ENCODE data around the gene FLCN.

The FLCN gene

DNA sequence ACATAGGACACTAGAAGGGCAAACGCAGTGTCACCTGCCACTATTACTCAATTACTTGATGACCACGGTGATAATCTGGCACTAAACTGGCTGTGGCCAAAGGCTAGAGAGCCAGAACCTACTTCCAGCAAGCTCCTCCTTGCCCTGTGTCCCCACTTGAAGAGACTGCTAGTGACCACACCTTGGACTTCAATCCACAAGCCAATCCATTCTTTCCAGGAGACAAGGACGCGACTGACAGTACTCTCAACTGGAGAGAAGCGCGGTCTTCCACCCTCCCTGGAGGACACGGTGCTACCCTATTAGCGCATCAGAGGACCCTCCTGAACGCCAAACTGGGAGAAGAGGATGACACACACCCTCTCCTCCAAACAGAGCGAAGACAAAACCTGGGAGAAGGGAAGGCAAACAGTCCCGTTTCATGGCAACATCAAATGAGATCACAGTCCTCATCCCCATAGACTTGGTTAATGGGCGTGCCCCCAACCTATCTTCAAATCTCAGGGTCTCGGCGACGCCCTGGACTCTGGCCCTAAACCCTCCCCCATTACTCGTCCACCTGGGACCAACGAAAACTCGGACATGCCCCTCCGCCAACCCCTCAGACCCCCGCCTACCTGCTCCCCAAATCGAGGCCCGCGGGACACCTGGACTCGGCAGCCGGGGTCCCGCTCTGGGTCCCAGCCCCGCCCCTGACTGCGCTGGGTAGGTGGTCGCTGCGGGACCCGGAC is 508 bp downstream of the FLCN start:
- in situ Hi-C loops (cut with MboI; ENCODE audit: low sequenced_read_pairs): no loop called here

DNA sequence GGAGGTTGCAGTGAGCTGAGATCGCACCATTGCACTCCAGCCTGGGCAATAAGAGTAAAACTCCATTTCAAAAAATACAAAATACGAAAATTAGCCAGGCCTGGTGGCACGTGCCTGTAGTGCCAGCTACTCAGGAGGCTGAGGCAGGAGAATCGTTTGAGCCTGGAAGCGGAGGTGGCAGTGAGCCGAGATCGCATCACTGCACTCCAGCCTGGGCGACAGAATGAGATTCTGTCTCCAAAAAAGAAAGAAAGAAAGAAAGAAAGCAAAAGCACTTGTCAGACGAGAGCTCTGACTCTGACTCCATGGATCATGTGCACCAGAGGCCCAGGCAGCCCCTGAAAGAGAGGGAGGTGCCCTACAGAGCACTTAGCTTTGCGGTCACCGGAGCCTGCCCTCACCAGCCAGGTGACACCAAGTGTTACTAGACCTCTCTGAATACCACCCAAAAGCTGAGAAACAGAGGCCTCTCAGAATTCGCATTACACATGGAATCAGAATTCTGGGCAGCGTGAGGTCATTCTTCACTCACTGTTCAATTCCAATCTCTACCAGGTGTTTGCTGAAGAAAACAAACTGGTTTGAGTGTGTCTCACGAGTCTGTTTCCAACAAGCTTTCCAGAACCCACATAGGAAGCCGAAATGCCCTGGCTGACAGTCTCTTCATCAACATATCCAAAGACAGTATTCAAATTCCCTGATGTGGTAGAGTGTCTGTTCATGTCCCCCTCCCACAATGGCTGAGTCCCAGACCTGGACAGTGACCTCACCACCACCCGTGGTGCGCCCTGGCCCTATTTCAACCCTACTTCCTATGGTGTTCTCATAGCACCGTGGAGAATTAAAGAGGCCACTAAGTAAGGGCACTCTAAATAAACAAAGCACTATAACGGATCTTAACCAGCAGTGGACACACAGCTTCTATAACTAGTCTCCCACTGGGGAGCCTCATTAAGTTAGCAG is 1.5 kb downstream of the FLCN start:
- in situ Hi-C loops (cut with MboI; ENCODE audit: low sequenced_read_pairs): no loop called here

DNA sequence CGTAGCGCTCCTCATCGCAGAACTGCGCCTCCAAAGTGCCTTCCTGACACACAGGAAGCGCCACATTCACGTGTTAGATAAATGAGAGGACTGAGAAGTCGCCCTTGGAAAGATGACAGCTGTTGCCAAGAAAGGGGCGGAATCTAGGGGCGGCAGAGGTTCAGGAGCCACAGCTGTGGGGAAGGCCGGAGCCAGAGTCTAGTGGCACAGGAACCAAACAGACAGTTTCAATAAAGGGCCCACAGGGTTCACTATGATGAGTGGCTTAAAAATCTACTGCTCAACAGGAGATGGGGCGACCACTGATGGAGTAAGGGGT is 4.7 kb downstream of the FLCN start:
- in situ Hi-C loops (cut with MboI; ENCODE audit: low sequenced_read_pairs): no loop called here

- in situ Hi-C loops (cut with MboI; ENCODE audit: low sequenced_read_pairs): no loop called here
Observed at GRCh38 chr17:17231621-17232302, 5.2 kb downstream of the FLCN start.

DNA sequence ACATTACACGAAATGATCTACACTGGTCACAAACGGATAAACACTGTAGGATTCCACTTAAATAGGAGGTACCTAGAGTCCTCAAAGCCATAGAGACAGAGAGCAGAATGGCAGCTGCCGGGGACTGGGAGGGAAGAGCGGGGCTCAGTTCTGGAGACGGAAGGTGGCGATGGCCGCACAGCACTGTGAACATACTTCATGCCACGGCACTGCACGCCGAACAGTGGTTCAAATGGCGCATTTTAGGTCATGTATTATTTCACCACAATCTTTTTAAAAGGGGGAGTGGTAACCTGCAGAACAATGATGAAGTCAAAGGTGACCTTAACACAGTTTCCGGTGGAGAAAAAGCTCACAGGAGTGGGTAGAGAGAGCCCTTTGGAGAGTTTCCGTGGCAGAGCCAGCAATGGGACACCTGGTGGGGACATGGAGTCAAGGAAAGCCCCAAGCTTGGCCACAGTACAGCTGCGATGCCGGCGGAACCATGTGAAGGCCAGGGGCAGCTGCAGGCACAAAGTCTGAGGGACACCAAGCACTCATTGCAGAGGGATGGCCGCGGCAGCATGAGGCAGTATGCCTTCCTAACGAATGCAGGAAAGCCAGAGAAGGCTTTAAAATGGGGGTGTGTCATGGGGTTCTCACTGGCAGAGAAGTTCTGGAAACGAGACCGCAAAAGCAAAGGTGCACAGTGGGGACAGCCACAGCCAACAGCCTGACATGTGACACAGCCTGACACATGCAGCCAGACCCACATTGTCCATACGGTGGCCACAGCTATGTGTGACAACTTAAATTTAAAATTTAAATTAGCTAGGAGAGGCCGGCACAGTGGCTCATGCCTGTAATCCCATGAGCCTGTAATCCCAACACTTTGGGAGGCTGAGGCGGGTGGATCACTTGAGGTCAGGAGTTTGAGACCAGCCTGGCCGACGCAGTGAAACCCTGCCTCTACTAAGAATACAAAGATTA is 7.3 kb downstream of the FLCN start:
- in situ Hi-C loops (cut with MboI; ENCODE audit: low sequenced_read_pairs): no loop called here

DNA sequence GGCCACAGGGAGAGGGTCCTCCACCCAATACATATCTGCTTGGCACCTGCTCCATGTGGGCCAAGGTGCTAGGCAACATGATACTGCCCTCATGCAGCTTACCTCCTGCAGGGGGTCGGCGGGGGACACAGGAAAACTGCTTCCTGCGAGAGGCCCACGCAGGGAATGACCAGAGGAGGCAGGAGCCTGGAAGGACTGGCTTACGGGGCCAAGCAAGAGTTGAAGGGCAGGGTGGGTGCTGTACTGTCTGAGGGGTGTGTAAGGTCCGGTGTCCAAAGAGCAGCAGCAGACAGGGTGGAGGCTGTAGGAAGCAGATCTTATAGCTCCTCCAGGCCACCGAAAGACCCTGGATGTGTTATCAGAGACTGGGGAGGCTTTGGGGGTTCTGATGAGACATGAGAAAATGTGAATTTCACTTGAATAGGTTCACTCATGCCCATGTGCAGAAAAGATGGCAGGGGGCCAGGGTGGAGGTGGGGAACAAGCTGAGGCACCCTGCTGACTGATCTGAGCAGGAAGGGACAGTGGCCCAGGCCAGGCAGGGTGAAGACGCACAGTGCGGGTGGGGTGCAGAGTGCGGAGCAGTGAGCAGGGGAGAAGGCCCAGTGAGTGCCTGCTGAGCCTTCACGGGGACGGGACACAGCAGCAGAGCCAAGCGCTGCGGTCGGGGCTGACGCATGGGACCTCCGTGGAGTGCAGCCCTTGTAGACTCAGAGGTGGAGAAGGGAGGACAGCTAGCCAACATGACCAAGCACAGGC is 8.3 kb downstream of the FLCN start:
- in situ Hi-C loops (cut with MboI; ENCODE audit: low sequenced_read_pairs): no loop called here

DNA sequence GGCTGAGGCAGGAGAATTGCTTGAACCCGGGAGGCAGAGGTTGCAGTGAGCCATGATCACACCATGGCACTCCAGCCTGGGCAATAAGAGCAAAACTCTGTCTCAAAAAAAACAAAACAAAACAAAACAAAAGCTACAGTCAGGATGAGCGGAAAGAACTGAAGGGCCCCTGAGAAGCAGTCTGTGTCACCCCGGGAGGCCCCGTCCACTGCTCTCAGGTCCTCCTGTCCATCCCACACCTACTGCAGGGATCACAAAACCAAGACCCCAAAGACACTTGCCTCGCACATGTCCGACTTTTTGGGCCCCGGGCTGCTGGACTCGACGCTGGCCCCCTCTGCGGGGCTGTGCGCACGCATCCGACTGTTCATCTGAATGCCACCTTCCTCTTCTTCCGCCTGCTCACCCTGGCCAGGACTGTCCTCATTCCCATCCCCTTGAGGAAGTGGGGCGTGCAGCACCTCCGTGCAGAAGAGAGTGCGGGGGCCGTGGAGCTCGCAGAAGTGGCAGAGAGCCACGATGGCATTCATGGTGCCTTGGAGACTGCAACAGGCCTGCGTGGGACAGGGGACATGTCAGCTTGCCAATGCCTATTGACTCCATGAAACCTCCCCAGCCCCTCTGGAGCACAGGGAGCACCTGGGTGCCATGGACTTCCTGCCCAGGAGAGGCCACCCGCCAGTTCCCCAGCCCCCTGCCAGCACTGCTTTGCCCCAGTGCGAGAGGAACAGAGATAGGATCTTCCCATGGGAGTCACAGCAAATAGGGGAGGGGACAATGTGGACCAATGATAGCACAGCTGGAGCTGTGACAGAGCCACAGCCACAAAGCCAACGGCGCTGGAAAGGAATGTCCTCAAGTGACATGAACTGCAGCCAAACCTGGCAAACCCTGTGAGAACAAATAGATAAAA is 9.1 kb downstream of the FLCN start:
- in situ Hi-C loops (cut with MboI; ENCODE audit: low sequenced_read_pairs): no loop called here

DNA sequence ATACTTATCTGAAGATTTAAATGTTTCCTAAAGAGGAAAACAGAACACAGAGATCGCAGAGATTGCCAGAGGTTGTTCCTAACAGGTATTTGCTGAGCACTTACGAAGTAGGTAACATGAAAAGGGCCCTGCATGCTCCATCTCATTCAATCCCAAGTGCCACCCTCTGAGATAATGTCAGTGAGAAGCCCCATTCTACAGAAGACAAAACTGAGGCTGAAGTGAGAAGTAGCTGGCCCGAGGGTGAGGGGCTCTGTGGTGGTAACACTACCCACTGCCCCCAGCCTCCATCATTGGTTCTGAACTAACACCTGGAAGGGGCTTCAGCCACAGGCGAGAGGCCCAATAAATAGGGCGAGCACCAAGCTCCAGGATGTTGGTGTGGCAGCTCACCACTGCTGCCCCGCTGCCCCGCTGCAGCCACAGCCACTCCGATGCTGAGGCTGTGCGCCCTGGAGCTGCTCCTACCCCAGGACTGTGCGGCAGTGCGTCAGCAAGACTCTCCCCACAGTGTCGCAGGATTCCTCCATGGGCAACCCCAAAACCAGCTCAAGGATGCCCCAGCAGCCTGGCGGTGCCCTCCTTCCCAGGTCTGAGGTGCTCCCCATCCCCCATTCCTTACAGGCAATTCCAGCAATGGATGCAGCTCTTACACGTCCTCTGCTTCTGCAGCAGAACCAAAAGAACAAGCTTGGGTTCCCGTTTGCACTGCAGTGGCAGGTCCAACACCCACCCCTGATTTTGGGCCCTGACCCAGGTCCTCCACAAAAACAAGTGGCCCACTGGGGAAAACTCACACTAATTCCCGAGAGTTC is 10.3 kb downstream of the FLCN start:
- in situ Hi-C loops (cut with MboI; ENCODE audit: low sequenced_read_pairs): no loop called here

DNA sequence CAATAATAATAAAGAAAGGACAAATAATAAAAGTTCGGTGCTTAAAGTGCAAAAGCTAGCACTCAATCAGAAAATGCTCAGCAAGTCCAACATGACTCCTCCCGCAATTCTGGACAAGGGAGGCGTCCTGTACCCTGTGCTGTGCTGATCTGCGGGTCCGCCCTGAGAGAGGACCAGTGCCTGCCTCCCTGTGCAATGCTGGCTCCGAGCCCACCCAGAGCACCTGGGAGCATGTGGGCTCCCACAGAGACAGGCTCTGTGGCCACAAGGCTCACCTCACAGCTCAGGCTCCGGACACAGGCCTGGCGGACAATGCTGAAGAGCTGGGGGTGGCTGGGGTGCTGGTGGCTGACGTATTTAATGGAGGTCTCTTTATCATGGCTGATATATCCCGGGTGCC is 11.1 kb downstream of the FLCN start:
- in situ Hi-C loops (cut with MboI; ENCODE audit: low sequenced_read_pairs): no loop called here

- in situ Hi-C loops (cut with MboI; ENCODE audit: low sequenced_read_pairs): no loop called here
Observed at GRCh38 chr17:17224137-17224536, 12.8 kb downstream of the FLCN start.

GRCh38 chr17:17223736-17224135 is 13.2 kb downstream of the FLCN start:
- in situ Hi-C loops (cut with MboI; ENCODE audit: low sequenced_read_pairs): no loop called here

GRCh38 chr17:17221329-17221728 is 15.6 kb downstream of the FLCN start:
- in situ Hi-C loops (cut with MboI; ENCODE audit: low sequenced_read_pairs): no loop called here

DNA sequence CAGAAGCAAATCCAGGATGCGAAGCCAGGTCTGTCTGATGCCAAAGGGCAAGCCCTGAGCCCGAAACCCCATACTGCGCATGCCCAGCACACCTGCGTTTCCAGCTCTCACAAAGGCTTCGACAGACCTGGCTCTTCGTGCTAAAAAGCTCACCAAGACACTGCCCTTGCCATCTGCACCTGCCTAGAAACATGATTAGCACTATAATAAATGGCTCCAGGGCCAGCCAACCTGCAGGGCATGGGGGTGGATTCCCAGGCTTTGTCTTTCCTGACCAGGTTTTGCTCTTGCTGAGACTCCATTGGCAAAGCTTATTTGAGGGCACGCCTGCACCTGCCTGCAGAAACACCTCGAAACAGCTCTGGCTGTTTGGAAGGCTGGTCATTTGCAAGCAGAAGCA is 16.4 kb downstream of the FLCN start:
- in situ Hi-C loops (cut with MboI; ENCODE audit: low sequenced_read_pairs): no loop called here

DNA sequence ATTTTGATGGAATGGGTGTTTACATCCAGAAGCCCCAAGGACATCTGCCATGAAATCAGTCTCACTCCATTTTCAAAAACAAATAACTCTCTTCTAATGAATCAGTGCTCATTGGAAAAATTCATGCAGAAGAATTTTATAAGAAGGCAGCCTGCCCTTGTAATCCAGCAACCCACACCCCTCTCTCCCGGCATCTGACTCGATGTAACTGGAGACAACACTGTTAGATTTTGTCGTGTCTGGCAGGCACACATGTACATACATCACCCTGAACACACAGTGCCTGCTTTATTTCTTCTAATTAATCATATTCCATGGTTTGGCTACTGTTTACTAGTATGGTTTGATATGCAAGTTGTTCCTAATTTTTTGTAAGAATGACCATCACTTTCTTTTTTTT is 19.0 kb downstream of the FLCN start:
- in situ Hi-C loops (cut with MboI; ENCODE audit: low sequenced_read_pairs): no loop called here

DNA sequence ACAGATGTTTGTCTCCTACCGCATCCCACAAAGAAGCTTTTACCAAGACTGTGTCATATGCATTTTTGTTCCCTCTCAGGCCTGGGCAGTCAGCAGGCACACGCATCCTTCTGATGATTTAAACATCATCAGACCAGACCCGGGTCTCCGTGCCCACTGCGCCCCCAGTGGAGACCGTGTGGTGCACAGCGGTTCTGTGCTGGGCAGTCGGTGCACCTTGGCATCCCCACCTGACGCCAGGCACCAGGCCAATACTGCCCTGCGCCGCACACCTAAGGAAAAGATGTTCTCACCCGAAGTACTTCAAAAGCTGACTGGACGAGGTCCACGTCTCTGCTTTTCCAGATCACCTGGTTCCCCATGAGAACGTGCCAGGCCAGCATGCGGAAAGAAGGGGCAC is 20.2 kb downstream of the FLCN start:
- in situ Hi-C loops (cut with MboI; ENCODE audit: low sequenced_read_pairs): no loop called here

DNA sequence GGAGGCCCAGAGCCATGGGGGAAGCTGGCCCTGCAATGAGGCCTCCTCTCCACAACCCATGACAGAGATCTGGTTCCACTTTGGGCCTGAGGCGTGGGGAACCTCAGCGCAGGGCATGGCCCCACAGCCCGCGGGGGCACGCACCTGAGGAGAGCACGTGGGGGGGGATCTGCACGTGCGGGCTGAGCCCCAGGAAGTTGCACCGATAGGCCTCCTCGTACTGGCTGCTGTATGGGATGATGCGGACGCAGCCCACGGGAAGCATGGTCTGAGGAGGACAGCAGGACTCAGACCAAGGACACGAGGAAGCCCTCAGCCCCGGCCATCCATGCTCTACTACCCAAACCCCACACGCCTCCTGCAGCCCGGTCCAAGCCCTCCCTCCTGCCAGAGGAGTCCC is 20.7 kb downstream of the FLCN start:
- in situ Hi-C loops (cut with MboI; ENCODE audit: low sequenced_read_pairs): no loop called here

DNA sequence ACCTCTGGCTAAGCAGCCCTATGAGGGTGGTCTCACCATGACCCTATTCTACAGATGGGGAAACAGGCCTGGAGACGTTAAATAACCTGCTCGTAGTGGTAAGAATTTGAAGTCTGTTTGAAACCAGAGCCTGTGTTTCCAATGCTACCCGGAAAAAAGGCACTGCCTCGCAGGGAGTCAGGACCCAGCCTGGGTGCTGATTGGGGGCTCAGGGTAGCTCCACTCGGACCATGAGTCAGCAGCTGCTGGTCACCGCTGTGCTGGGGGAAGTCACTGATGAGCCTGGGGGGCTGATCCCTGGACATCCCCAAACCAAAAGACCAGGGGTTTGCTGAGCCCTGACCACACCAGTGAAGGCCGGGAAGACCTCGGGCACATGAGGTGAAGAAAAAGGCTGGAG is 21.4 kb downstream of the FLCN start:
- in situ Hi-C loops (cut with MboI; ENCODE audit: low sequenced_read_pairs): no loop called here
